H1 (cell line): ENCODE results near the gene PRPF40B.

Source experiments
- CBX5 ChIP-seq: fragments of 300-800, 300-1000 bp; sonication (generic); IDR thresholded peaks from 2 replicates; pipeline ENCODE4 v1.7.1; 2016; ENCODE audit warnings: antibody characterized with exemption, low read length, low read depth
- CTCF ChIP-seq, 3 experiments: IDR thresholded peaks; 1 replicate in 2 of 3; 2 replicates in 1 of 3; pipeline versions ENCODE4 v1.5.1 to v1.6.1; 2011; ENCODE audit warnings: low read length in 3 of 3, mild to moderate bottlenecking in 3 of 3, inconsistent platforms in 2 of 3, low read depth in 1 of 3, moderate library complexity in 1 of 3; ENCODE audit not compliant: insufficient read depth in 1 of 3; ENCODE audit errors: control extremely low read depth in 1 of 3
- EP300 ChIP-seq, 2 experiments: IDR thresholded peaks; 1 replicate in 1 of 2; 2 replicates in 1 of 2; pipeline ENCODE4 v1.6.1; 2011 to 2012; ENCODE audit warnings: low read depth in 2 of 2, low read length in 2 of 2, mild to moderate bottlenecking in 2 of 2, borderline replicate concordance in 1 of 2, inconsistent platforms in 1 of 2, moderate library complexity in 1 of 2
- POLR2A ChIP-seq, 2 experiments: IDR thresholded peaks; 1 replicate in 1 of 2; 2 replicates in 1 of 2; pipeline ENCODE4 v1.6.1; 2011; ENCODE audit warnings: low read depth in 2 of 2, low read length in 2 of 2, mild to moderate bottlenecking in 2 of 2; ENCODE audit errors: control extremely low read depth in 1 of 2
- RFX5 ChIP-seq: IDR thresholded peaks from 2 replicates; pipeline ENCODE4 v1.6.1; 2011; ENCODE audit warnings: low read depth, low read length, improper control_type of control experiment, borderline replicate concordance
- TAF7 ChIP-seq: optimal IDR thresholded peaks from 2 replicates; pipeline ENCODE3; 2011; ENCODE audit warnings: low read depth, mild to moderate bottlenecking, inconsistent platforms, low read length, moderate library complexity, borderline replicate concordance
- YY1 ChIP-seq: IDR thresholded peaks from 2 replicates; pipeline ENCODE4 v1.6.1; 2011; ENCODE audit warnings: low read depth, mild to moderate bottlenecking, low read length

DNA sequence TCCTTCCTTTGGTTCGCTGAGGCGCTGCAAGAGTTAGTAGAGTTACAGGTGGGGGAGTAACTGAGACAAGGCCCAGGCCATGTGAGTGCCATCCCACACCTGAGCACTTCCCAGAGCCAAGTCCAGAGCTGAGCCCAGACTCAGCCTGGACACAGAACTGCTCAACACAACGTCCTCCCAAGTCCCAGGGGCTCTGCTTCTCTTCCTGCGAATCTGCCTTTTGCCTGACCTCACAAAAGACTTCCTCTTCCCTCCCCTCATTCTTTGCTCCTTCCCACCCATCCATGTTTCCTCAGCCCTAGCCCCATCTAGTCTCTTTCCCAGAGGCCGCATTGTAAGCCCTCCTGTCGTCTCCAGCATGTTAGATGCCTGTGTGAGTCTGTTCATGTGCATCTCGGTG lies 38.8 kb upstream of the PRPF40B start:
- TF ChIP-seq CTCF (IDR thresholded peaks at IDR 0.05; ENCODE audit: control extremely low read depth in 1 of 3, insufficient read depth in 1 of 3, low read depth in 1 of 3, low read length in 3 of 3), result no peak
- no peak for TF ChIP-seq EP300 (IDR thresholded peaks at IDR 0.05; ENCODE audit: borderline replicate concordance in 1 of 2, low read depth in 2 of 2, low read length in 2 of 2)
- no peak for TF ChIP-seq CBX5
- TF ChIP-seq POLR2A (IDR thresholded peaks at IDR 0.05; ENCODE audit: control extremely low read depth in 1 of 2, low read depth in 2 of 2, low read length in 2 of 2), result no peak
- TF ChIP-seq RFX5, result no peak
- TF ChIP-seq TAF7, result no peak
- no peak for TF ChIP-seq YY1
